ENCODE measurements around the gene OLFM2.
A peak's percentile ranks its signal among the peaks of the same experiment; 100 is the strongest.
"Not testable (repeated sequence)": the region's sequence is repeated elsewhere in the genome, so short reads cannot be mapped to it uniquely, and the experiment has no call there.

OLFM2 gene

DNA sequence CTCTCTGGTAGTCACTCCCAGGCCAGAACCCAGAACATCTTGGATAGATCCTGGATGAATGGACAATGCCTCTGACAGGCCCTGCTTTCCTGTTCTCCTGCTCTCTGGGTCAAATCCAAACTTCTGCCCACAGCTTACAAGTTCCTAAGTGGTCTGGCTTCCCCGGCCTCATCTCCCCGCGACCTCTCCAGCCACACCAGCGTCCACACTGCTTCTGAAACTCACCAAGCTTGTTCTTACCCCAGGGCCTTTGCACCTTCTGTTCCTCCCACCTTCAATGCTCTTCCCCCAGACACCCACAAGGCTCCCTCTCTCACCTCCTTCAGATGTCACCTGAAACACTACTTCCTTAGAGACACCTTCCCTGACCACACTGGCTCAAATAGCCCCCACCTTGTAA is 3.5 kb downstream of the OLFM2 start:
- H3K4me3 ChIP-seq (ENCODE audit: insufficient read length, low read depth), result no peak overlapping the region
- peaks cover 3% of the 10 kb centered on the region for H3K4me1 ChIP-seq (ENCODE audit: insufficient read depth, insufficient read length)
- TF ChIP-seq SUZ12 (IDR thresholded peaks at IDR 0.05; ENCODE audit: extremely low read depth, insufficient read depth, insufficient read length), result no peak
- no peak for TF ChIP-seq ZNF274 (IDR thresholded peaks at IDR 0.05; ENCODE audit: low read depth, low read length)
- no peak for TF ChIP-seq YY1 (IDR thresholded peaks at IDR 0.05; ENCODE audit: insufficient read depth, insufficient read length)
- DNase-seq (ENCODE audit: low read depth, low spot score), result no peak
- H3K36me3 ChIP-seq (ENCODE audit: insufficient read depth, insufficient read length, low read length), result no peaks in the 10 kb centered on the region
- H3K27me3 ChIP-seq (ENCODE audit: insufficient read depth, insufficient read length), result peaks cover 5% of the 10 kb centered on the region
- H3K9me3 ChIP-seq (ENCODE audit: insufficient read depth, low read length), result no peaks in the 10 kb centered on the region
- H3K9ac ChIP-seq (ENCODE audit: insufficient read length, low read depth), result no peak overlapping the region

DNA sequence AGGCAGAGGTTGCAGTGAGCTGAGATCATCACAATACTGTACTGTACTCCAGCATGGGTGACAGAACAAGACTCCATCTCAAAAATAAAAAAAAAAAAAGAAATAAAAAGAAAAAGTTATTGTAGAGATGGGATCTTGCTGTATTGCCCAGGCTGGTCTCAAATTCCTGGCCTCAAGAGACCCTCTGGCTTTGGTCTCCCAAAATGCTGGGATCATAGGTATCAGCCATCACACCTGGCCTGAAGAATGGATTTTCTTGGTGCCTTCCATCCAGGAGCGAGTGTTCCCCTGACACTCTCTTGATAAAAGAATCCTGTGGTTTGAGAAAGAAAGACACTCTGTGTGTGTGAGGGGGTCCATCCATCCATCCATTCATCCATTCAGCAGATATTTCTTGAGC is 4.7 kb downstream of the OLFM2 start:
- Histone ChIP-seq H3K27me3 (ENCODE audit: insufficient read depth, insufficient read length) (peaks cover 5% of the 10 kb centered on the region), H3K9ac (ENCODE audit: insufficient read length, low read depth) (no peak overlapping the region), H3K4me3 (ENCODE audit: insufficient read length, low read depth) (no peak overlapping the region), H3K4me1 (ENCODE audit: insufficient read depth, insufficient read length) (peaks cover 3% of the 10 kb centered on the region), H3K36me3 (ENCODE audit: insufficient read depth, insufficient read length, low read length) (no peaks in the 10 kb centered on the region), H3K9me3 (ENCODE audit: insufficient read depth, low read length) (no peaks in the 10 kb centered on the region)
- TF ChIP-seq ZNF274 (IDR thresholded peaks at IDR 0.05; ENCODE audit: low read depth, low read length), result no peak
- no peak for TF ChIP-seq SUZ12 (IDR thresholded peaks at IDR 0.05; ENCODE audit: extremely low read depth, insufficient read depth, insufficient read length)
- TF ChIP-seq YY1 (IDR thresholded peaks at IDR 0.05; ENCODE audit: insufficient read depth, insufficient read length), result no peak
- DNase-seq (ENCODE audit: low read depth, low spot score), result no peak

DNA sequence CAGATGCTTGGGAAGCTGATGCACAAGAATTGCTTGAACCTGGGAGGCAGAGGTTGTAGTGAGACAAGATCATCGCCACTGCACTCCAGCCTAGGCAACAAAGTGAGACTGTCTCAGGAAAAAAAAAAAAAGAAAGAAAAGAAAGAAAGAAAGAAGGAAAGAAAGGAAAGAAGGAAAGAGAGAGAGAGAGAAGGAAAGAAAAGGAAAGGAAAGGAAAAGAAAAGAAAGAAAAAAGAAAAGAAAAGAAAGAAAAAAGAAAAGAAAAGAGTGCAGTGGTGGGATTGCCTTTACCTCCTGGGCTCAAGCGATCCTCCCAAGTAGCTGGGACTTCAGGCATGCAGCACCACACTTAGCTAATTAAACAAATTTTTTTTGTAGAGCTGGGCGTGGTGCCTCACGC is 12.9 kb downstream of the OLFM2 start:
- Histone ChIP-seq H3K9ac (ENCODE audit: insufficient read length, low read depth) (no peak overlapping the region), H3K4me3 (ENCODE audit: insufficient read length, low read depth) (no peak overlapping the region), H3K27me3 (ENCODE audit: insufficient read depth, insufficient read length) (no peaks in the 10 kb centered on the region), H3K4me1 (ENCODE audit: insufficient read depth, insufficient read length) (no peaks in the 10 kb centered on the region), H3K9me3 (ENCODE audit: insufficient read depth, low read length) (no peaks in the 10 kb centered on the region), H3K36me3 (ENCODE audit: insufficient read depth, insufficient read length, low read length) (no peaks in the 10 kb centered on the region)
- TF ChIP-seq SUZ12 (IDR thresholded peaks at IDR 0.05; ENCODE audit: extremely low read depth, insufficient read depth, insufficient read length) (no peak), YY1 (IDR thresholded peaks at IDR 0.05; ENCODE audit: insufficient read depth, insufficient read length) (no peak), ZNF274 (IDR thresholded peaks at IDR 0.05; ENCODE audit: low read depth, low read length) (no peak)
- DNase-seq (ENCODE audit: low read depth, low spot score), result no peak

DNA sequence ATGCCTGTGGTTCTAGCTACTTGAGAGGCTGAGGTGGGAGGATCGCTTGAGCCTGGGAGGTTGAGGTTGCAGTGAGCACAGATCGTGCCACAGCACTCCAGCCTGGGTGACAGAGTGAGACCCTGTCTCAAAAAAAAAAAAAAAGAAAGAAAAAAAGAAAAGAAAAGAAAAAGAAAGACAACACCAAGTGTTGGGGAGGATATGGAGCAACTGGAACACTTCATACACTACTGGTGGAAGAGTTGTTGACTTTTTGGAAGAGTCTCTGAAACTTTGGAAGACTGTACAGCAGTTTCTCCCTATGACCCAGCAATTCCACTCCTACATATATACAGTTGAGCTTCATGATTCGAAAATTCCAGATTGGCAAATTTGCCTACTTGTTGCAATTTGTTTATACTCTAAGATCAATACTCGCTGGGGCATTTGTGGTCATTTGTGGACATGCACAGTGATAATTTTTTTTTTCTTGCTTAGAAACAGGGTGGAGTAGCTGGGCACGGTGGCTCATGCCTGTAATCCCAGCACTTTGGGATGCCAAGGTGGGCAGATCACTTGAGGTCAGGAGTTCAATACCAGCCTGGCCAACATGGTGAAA is 13.4 kb downstream of the OLFM2 start:
- not testable (repeated sequence) for H3K9me3 ChIP-seq (ENCODE audit: insufficient read depth, low read length); H3K9ac ChIP-seq (ENCODE audit: insufficient read length, low read depth); H3K27me3 ChIP-seq (ENCODE audit: insufficient read depth, insufficient read length); H3K4me3 ChIP-seq (ENCODE audit: insufficient read length, low read depth); DNase-seq (ENCODE audit: low read depth, low spot score); H3K36me3 ChIP-seq (ENCODE audit: insufficient read depth, insufficient read length, low read length); H3K4me1 ChIP-seq (ENCODE audit: insufficient read depth, insufficient read length)

DNA sequence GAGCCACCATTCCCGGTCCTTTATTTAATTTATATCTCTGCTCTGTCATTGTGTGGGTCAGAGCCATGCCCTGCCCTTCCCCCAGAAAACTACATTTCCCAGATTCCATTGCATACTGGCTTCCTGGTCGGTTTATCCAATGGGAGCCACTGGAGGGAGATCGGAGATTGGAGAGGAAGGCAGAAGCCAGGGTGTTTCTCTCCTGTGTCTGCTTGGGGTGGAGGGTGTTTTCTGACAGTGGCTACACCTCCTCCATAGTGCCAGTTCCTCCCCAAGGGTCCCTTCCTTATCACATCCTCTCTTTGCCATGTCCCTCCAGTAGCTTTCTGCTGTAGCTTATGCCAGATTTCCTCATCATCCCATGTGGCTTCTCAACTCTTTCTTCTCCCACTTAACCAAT is 19.0 kb downstream of the OLFM2 start:
- DNase-seq (ENCODE audit: low read depth, low spot score), result no peak
- H3K27me3 ChIP-seq (ENCODE audit: insufficient read depth, insufficient read length), result no peaks in the 10 kb centered on the region

DNA sequence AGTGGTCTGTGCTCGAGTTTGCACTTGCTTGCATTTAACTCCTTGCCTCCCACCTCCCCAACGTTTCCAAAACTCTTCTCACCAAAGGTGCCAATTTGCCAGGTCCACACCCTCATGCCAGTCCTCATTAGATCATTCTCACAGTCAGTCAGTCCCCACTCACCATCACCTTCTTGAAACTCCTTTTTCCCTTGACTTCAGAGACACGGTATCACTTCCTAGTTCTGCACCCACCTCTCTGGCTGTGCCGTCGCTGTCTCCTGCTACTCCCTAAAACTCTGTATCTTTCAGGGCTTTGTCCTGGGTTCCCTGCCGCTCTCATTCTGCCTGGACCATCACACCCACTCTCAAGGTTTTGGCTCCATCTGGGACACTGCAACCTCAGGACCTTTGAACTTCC is 19.6 kb downstream of the OLFM2 start:
- H3K36me3 ChIP-seq (ENCODE audit: insufficient read depth, insufficient read length, low read length), result no peaks in the 10 kb centered on the region
- H3K4me3 ChIP-seq (ENCODE audit: insufficient read length, low read depth), result no peak overlapping the region
- TF ChIP-seq SUZ12 (IDR thresholded peaks at IDR 0.05; ENCODE audit: extremely low read depth, insufficient read depth, insufficient read length) (no peak), YY1 (IDR thresholded peaks at IDR 0.05; ENCODE audit: insufficient read depth, insufficient read length) (no peak), ZNF274 (IDR thresholded peaks at IDR 0.05; ENCODE audit: low read depth, low read length) (no peak)
- peak overlapping the region; percentile 58 for H3K9ac ChIP-seq (ENCODE audit: insufficient read length, low read depth)
- no peak for DNase-seq (ENCODE audit: low read depth, low spot score)
- no peaks in the 10 kb centered on the region for H3K9me3 ChIP-seq (ENCODE audit: insufficient read depth, low read length)
- H3K4me1 ChIP-seq (ENCODE audit: insufficient read depth, insufficient read length), result no peaks in the 10 kb centered on the region
- H3K27me3 ChIP-seq (ENCODE audit: insufficient read depth, insufficient read length), result no peaks in the 10 kb centered on the region

More for the DNA sequence above, 19.0 kb downstream of the OLFM2 start:
- Histone ChIP-seq H3K36me3 (ENCODE audit: insufficient read depth, insufficient read length, low read length) (no peaks in the 10 kb centered on the region), H3K4me1 (ENCODE audit: insufficient read depth, insufficient read length) (no peaks in the 10 kb centered on the region), H3K9me3 (ENCODE audit: insufficient read depth, low read length) (no peaks in the 10 kb centered on the region), H3K9ac (ENCODE audit: insufficient read length, low read depth) (peak overlapping the region; percentile 22), H3K4me3 (ENCODE audit: insufficient read length, low read depth) (no peak overlapping the region)
- TF ChIP-seq ZNF274 (IDR thresholded peaks at IDR 0.05; ENCODE audit: low read depth, low read length) (no peak), YY1 (IDR thresholded peaks at IDR 0.05; ENCODE audit: insufficient read depth, insufficient read length) (no peak), SUZ12 (IDR thresholded peaks at IDR 0.05; ENCODE audit: extremely low read depth, insufficient read depth, insufficient read length) (no peak)

DNA sequence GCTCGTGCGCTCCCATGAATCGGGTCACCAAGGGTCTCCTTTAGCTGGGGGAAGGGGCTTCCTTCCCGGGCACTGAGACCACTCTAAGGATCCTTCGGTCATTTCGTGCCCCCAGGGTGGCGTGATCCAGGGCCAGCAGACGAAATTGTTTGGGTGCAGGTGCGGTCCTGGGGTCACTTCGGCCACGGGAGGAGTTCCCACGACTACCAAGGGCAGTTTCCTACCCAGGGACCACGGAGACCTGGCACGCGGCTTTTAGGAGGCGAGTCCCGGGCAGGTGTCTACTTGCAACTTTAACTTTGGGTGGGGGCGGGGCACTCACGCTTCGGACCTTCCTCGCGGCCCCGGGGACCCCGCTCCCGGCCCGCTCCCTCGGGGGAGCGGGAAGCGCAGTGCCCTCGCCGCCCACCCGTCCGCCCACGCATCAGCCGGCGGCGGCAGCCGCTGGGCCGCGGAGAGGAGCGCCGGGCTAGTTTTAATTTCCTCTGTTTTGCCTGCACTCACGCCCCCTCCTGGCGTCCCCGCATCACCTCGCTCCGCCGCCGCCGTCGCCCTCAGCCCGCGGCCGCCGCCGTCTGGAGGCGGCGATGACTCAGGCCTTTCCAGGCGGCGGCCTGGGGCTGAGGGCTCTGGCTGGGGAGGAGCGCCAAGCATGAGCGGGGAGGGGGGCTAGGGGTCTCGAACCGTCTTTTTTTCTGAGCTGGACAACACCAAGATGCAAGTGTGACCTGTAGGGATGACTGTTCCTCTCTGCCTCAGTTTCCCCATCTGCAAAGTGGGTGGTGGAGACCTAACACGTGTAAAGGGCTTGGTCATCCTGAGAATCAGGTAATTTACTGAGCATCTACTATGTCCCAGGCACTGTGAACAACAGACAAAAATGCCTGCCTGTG is 21.8 kb downstream of the OLFM2 start:
- Histone ChIP-seq H3K36me3 (ENCODE audit: insufficient read depth, insufficient read length, low read length) (no peaks in the 10 kb centered on the region), H3K9me3 (ENCODE audit: insufficient read depth, low read length) (no peaks in the 10 kb centered on the region), H3K9ac (ENCODE audit: insufficient read length, low read depth) (peak overlapping the region; percentile 80), H3K4me1 (ENCODE audit: insufficient read depth, insufficient read length) (no peaks in the 10 kb centered on the region), H3K27me3 (ENCODE audit: insufficient read depth, insufficient read length) (no peaks in the 10 kb centered on the region), H3K4me3 (ENCODE audit: insufficient read length, low read depth) (peak overlapping the region; percentile 56)
- peak; percentile 61 for DNase-seq (ENCODE audit: low read depth, low spot score)
- no peak for TF ChIP-seq ZNF274 (IDR thresholded peaks at IDR 0.05; ENCODE audit: low read depth, low read length)
